Body of pancreas (tissue), 4 donors: ENCODE data around the gene WDR11.

Experiments used
- CTCF ChIP-seq, 7 experiments: fragments of 450-650 bp in 4 of 7; fragments of 200-600 bp in 3 of 7; sonication (generic) in 3 of 7; IDR thresholded peaks; one replicate each; pipeline ENCODE4 v1.5.1; 2016 to 2019; ENCODE audit warnings: antibody characterized with exemption in 7 of 7
- POLR2A ChIP-seq, 3 donors: fragments of 450-650 bp; IDR thresholded peaks; one replicate each; pipeline ENCODE4 v1.6.1; 2016; ENCODE audit warnings: antibody characterized with exemption in 3 of 3, mild to moderate bottlenecking in 2 of 3

GRCh38 chr10:120861178-120861855 lies 10.2 kb downstream of the WDR11 start:
- TF ChIP-seq POLR2A (IDR thresholded peaks at IDR 0.05) (no peak), CTCF (IDR thresholded peaks at IDR 0.05) (no peak)
